GM23338 (cell line): Measurements from ENCODE around the gene MTIF3.

Experiments used
- CREB1 ChIP-seq: fragments of 250-450 bp; sonication (Bioruptor Pico); IDR thresholded peaks from 2 replicates; pipeline ENCODE4 v1.5.0; 2020; ENCODE audit warnings: low read depth, mild to moderate bottlenecking, moderate library complexity
- ETS1 ChIP-seq: IDR thresholded peaks from 2 replicates; pipeline ENCODE4 v1.6.1; 2016; ENCODE audit warnings: antibody characterized with exemption
- EZH2 ChIP-seq: fragments of 200-600 bp; sonication (generic); IDR thresholded peaks from one replicate; pipeline ENCODE4 v1.8.0; 2017; ENCODE audit warnings: antibody characterized with exemption, mild to moderate bottlenecking, low read depth; ENCODE audit not compliant: unreplicated experiment
- EZH2phosphoT487 ChIP-seq: fragments of 200-600 bp; sonication (generic); IDR thresholded peaks from one replicate; pipeline ENCODE4 v1.8.1; 2018; ENCODE audit warnings: antibody characterized with exemption; ENCODE audit not compliant: unreplicated experiment
- JUNB ChIP-seq: IDR thresholded peaks from one replicate; pipeline ENCODE4 v1.6.1; 2016; ENCODE audit warnings: antibody characterized with exemption; ENCODE audit not compliant: unreplicated experiment
- NANOG ChIP-seq: IDR thresholded peaks from 2 replicates; pipeline ENCODE4 v1.6.1; 2016; ENCODE audit warnings: antibody characterized with exemption, borderline replicate concordance
- POLR2AphosphoS5 ChIP-seq: IDR thresholded peaks from 2 replicates; pipeline ENCODE4 v1.6.1; 2016; ENCODE audit warnings: antibody characterized with exemption, low read depth
- REST ChIP-seq: IDR thresholded peaks from one replicate; pipeline ENCODE4 v1.6.1; 2018; ENCODE audit warnings: antibody characterized with exemption; ENCODE audit not compliant: unreplicated experiment
- STAT1 ChIP-seq: IDR thresholded peaks from one replicate; pipeline ENCODE4 v1.6.1; 2016; ENCODE audit warnings: antibody characterized with exemption; ENCODE audit not compliant: unreplicated experiment
- ZNF114 ChIP-seq: fragments of 250-450 bp; sonication (Bioruptor Pico); IDR thresholded peaks from 2 replicates; pipeline ENCODE4 v1.5.0; 2020; ENCODE audit warnings: mild to moderate bottlenecking, moderate library complexity
- ZNF331 ChIP-seq: fragments of 250-450 bp; sonication (Bioruptor Pico); IDR thresholded peaks from 2 replicates; pipeline ENCODE4 v1.5.0; 2020; ENCODE audit warnings: low read depth, mild to moderate bottlenecking, moderate library complexity
- TF ChIP-seq, protein P1 (sequence below), 2 experiments: fragments of 200-600 bp in 1 of 2; sonication (generic) in 1 of 2; conservative IDR thresholded peaks; 2 replicates each; pipeline versions ENCODE4 v1.5.1 to v1.6.1; 2016 to 2017; ENCODE audit warnings: antibody characterized with exemption in 2 of 2, low read depth in 2 of 2, mild to moderate bottlenecking in 2 of 2, moderate library complexity in 1 of 2
- TF ChIP-seq, protein P2 (sequence below): fragments of 250-450 bp; sonication (Bioruptor Pico); IDR thresholded peaks from 2 replicates; pipeline ENCODE4 v1.5.0; 2020; ENCODE audit warnings: mild to moderate bottlenecking, moderate library complexity

DNA sequence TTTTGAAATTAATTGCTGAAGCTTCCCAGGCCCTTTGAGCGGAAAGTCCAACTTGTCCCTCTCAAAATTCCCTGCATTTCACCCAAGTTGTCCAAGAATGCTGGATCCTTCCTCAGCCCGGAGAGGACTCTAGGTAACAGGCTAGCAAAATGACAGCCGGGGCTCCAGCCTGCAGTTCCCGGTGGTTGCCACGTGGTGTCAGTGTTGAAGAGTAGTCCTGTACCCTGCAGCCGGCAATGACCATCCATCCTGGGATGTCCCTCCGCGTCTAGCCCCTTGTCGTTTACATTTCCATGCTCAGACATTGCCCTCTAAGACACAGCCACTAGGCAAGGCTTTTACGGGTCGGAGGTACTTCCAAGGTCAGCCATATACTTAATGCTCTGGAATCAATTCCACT lies 31.4 kb upstream of the MTIF3 start:
- TF ChIP-seq, protein P1, sequence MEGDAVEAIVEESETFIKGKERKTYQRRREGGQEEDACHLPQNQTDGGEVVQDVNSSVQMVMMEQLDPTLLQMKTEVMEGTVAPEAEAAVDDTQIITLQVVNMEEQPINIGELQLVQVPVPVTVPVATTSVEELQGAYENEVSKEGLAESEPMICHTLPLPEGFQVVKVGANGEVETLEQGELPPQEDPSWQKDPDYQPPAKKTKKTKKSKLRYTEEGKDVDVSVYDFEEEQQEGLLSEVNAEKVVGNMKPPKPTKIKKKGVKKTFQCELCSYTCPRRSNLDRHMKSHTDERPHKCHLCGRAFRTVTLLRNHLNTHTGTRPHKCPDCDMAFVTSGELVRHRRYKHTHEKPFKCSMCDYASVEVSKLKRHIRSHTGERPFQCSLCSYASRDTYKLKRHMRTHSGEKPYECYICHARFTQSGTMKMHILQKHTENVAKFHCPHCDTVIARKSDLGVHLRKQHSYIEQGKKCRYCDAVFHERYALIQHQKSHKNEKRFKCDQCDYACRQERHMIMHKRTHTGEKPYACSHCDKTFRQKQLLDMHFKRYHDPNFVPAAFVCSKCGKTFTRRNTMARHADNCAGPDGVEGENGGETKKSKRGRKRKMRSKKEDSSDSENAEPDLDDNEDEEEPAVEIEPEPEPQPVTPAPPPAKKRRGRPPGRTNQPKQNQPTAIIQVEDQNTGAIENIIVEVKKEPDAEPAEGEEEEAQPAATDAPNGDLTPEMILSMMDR (conservative IDR thresholded peaks at IDR 0.05; ENCODE audit: low read depth in 2 of 2), result peak; percentile 84 to 90
- TF ChIP-seq POLR2AphosphoS5 (no peak), CREB1 (CRISPR knock-in tag) (0 out of 2 replicates have a peak, but pooled peaks have one; percentile 13), ZNF114 (no peak), REST (no peak), EZH2 (no peak), EZH2phosphoT487 (no peak), JUNB (no peak), ETS1 (no peak), ZNF331 (no peak), NANOG (no peak), STAT1 (no peak)
- TF ChIP-seq, protein P2, sequence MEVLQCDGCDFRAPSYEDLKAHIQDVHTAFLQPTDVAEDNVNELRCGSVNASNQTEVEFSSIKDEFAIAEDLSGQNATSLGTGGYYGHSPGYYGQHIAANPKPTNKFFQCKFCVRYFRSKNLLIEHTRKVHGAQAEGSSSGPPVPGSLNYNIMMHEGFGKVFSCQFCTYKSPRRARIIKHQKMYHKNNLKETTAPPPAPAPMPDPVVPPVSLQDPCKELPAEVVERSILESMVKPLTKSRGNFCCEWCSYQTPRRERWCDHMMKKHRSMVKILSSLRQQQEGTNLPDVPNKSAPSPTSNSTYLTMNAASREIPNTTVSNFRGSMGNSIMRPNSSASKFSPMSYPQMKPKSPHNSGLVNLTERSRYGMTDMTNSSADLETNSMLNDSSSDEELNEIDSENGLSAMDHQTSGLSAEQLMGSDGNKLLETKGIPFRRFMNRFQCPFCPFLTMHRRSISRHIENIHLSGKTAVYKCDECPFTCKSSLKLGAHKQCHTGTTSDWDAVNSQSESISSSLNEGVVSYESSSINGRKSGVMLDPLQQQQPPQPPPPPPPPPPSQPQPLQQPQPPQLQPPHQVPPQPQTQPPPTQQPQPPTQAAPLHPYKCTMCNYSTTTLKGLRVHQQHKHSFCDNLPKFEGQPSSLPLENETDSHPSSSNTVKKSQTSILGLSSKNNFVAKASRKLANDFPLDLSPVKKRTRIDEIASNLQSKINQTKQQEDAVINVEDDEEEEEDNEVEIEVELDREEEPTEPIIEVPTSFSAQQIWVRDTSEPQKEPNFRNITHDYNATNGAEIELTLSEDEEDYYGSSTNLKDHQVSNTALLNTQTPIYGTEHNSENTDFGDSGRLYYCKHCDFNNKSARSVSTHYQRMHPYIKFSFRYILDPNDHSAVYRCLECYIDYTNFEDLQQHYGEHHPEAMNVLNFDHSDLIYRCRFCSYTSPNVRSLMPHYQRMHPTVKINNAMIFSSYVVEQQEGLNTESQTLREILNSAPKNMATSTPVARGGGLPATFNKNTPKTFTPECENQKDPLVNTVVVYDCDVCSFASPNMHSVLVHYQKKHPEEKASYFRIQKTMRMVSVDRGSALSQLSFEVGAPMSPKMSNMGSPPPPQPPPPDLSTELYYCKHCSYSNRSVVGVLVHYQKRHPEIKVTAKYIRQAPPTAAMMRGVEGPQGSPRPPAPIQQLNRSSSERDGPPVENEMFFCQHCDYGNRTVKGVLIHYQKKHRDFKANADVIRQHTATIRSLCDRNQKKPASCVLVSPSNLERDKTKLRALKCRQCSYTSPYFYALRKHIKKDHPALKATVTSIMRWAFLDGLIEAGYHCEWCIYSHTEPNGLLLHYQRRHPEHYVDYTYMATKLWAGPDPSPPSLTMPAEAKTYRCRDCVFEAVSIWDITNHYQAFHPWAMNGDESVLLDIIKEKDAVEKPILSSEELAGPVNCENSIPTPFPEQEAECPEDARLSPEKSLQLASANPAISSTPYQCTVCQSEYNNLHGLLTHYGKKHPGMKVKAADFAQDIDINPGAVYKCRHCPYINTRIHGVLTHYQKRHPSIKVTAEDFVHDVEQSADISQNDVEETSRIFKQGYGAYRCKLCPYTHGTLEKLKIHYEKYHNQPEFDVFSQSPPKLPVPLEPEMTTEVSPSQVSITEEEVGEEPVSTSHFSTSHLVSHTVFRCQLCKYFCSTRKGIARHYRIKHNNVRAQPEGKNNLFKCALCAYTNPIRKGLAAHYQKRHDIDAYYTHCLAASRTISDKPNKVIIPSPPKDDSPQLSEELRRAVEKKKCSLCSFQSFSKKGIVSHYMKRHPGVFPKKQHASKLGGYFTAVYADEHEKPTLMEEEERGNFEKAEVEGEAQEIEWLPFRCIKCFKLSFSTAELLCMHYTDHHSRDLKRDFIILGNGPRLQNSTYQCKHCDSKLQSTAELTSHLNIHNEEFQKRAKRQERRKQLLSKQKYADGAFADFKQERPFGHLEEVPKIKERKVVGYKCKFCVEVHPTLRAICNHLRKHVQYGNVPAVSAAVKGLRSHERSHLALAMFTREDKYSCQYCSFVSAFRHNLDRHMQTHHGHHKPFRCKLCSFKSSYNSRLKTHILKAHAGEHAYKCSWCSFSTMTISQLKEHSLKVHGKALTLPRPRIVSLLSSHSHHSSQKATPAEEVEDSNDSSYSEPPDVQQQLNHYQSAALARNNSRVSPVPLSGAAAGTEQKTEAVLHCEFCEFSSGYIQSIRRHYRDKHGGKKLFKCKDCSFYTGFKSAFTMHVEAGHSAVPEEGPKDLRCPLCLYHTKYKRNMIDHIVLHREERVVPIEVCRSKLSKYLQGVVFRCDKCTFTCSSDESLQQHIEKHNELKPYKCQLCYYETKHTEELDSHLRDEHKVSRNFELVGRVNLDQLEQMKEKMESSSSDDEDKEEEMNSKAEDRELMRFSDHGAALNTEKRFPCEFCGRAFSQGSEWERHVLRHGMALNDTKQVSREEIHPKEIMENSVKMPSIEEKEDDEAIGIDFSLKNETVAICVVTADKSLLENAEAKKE, result no peak
